Mesenchymal stem cell (in vitro differentiated cells and primary cell): Measurements from ENCODE around the gene TEDDM1.

Source experiments
- DNase-seq: peaks from one replicate; pipeline ENCODE4 v3.0.0-alpha.2; 2013
- H2AFZ ChIP-seq: one replicate; pipeline ENCODE4 v1.6.1; 2013; ENCODE audit warnings: low read depth, mild to moderate bottlenecking, control low read depth, inconsistent platforms, low read length, moderate library complexity
- H2AK5ac ChIP-seq: 2 replicates; pipeline ENCODE4 v1.6.1; 2013; ENCODE audit warnings: low read length, moderate library complexity, mild to moderate bottlenecking, inconsistent platforms; ENCODE audit not compliant: severe bottlenecking
- H2BK120ac ChIP-seq: one replicate; pipeline ENCODE4 v1.6.1; 2013; ENCODE audit warnings: low read depth, mild to moderate bottlenecking, inconsistent platforms, low read length, moderate library complexity
- H2BK12ac ChIP-seq, 2 experiments: one replicate each; pipeline ENCODE4 v1.6.1; 2013; ENCODE audit warnings: inconsistent platforms in 2 of 2, low read length in 2 of 2, mild to moderate bottlenecking in 2 of 2, moderate library complexity in 2 of 2, control low read depth in 1 of 2
- H2BK15ac ChIP-seq: one replicate; pipeline ENCODE4 v1.6.1; 2013; ENCODE audit warnings: mild to moderate bottlenecking, low read depth, inconsistent platforms; ENCODE audit not compliant: poor library complexity, severe bottlenecking
- H2BK5ac ChIP-seq: 2 replicates; pipeline ENCODE4 v1.6.1; 2013; ENCODE audit warnings: low read depth, mild to moderate bottlenecking, low read length, control low read depth, inconsistent platforms; ENCODE audit not compliant: poor library complexity, severe bottlenecking
- H3K14ac ChIP-seq, 2 experiments: one replicate each; pipeline ENCODE4 v1.6.1; 2013; ENCODE audit warnings: inconsistent platforms in 2 of 2, low read length in 2 of 2, control low read depth in 1 of 2, mild to moderate bottlenecking in 1 of 2, moderate library complexity in 1 of 2
- H3K18ac ChIP-seq, 2 experiments: one replicate each; pipeline ENCODE4 v1.6.1; 2013; ENCODE audit warnings: inconsistent platforms in 2 of 2, low read length in 2 of 2, control low read depth in 1 of 2, low read depth in 1 of 2, mild to moderate bottlenecking in 1 of 2
- H3K23ac ChIP-seq, 2 experiments: one replicate each; pipeline ENCODE4 v1.6.1; 2013; ENCODE audit warnings: inconsistent platforms in 2 of 2, low read length in 2 of 2, mild to moderate bottlenecking in 2 of 2, moderate library complexity in 2 of 2, control low read depth in 1 of 2
- H3K27ac ChIP-seq: 2 replicates; pipeline ENCODE4 v1.5.1; 2013; ENCODE audit warnings: mild to moderate bottlenecking, moderate library complexity, low read length, control low read depth, inconsistent platforms; ENCODE audit not compliant: poor library complexity, severe bottlenecking
- H3K27me3 ChIP-seq, 2 experiments: 2 replicates each; pipeline versions ENCODE4 v1.6.1 to v1.7.0; 2013; ENCODE audit warnings: low read length in 2 of 2, mild to moderate bottlenecking in 2 of 2, moderate library complexity in 2 of 2, control low read depth in 1 of 2, inconsistent platforms in 1 of 2; ENCODE audit not compliant: control insufficient read depth in 1 of 2, insufficient read depth in 1 of 2
- H3K36me3 ChIP-seq, 2 experiments: 2 replicates each; pipeline versions ENCODE4 v1.6.1 to v1.7.0; 2013; ENCODE audit warnings: low read length in 2 of 2, control low read depth in 1 of 2, inconsistent platforms in 1 of 2, low read depth in 1 of 2, mild to moderate bottlenecking in 1 of 2; ENCODE audit not compliant: insufficient read depth in 2 of 2, control insufficient read depth in 1 of 2
- H3K4ac ChIP-seq, 2 experiments: one replicate each; pipeline ENCODE4 v1.6.1; 2013; ENCODE audit warnings: inconsistent platforms in 2 of 2, low read length in 2 of 2, mild to moderate bottlenecking in 2 of 2, moderate library complexity in 2 of 2, control low read depth in 1 of 2, low read depth in 1 of 2
- H3K4me1 ChIP-seq: 2 replicates; pipeline ENCODE4 v1.6.1; 2013; ENCODE audit warnings: low read depth, low read length, control low read depth; ENCODE audit not compliant: control insufficient read depth, insufficient read depth
- H3K4me2 ChIP-seq: 2 replicates; pipeline ENCODE4 v1.6.1; 2013; ENCODE audit warnings: low read length, mild to moderate bottlenecking, inconsistent platforms; ENCODE audit not compliant: poor library complexity, severe bottlenecking
- H3K4me3 ChIP-seq, 2 experiments: 2 replicates each; pipeline versions ENCODE4 v1.5.1 to v1.7.0; 2013; ENCODE audit warnings: low read length in 2 of 2, mild to moderate bottlenecking in 2 of 2, control low read depth in 1 of 2, low read depth in 1 of 2; ENCODE audit not compliant: insufficient read depth in 1 of 2
- H3K79me1 ChIP-seq: replicated peaks from 2 replicates; pipeline ENCODE4 v1.6.1; 2013; ENCODE audit warnings: mild to moderate bottlenecking, control low read depth, low read length, inconsistent platforms; ENCODE audit not compliant: poor library complexity, severe bottlenecking
- H3K9ac ChIP-seq: 2 replicates; pipeline ENCODE4 v1.7.0; 2013; ENCODE audit warnings: mild to moderate bottlenecking, low read length, moderate library complexity
- H3K9me3 ChIP-seq: 2 replicates; pipeline ENCODE4 v1.7.0; 2013; ENCODE audit warnings: mild to moderate bottlenecking, low read length; ENCODE audit not compliant: control insufficient read depth
- H4K8ac ChIP-seq: one replicate; pipeline ENCODE4 v1.6.1; 2013; ENCODE audit warnings: inconsistent platforms, mild to moderate bottlenecking, low read length, moderate library complexity
- H4K91ac ChIP-seq: one replicate; pipeline ENCODE4 v1.6.1; 2013; ENCODE audit warnings: mild to moderate bottlenecking, low read length, inconsistent platforms
- WGBS: methylation state at CpG from one replicate; pipeline ENCODE4 v1.1.7; 2013; ENCODE audit warnings: mixed read lengths; 5-methylcytosine and 5-hydroxymethylcytosine counted together

The TEDDM1 gene

DNA sequence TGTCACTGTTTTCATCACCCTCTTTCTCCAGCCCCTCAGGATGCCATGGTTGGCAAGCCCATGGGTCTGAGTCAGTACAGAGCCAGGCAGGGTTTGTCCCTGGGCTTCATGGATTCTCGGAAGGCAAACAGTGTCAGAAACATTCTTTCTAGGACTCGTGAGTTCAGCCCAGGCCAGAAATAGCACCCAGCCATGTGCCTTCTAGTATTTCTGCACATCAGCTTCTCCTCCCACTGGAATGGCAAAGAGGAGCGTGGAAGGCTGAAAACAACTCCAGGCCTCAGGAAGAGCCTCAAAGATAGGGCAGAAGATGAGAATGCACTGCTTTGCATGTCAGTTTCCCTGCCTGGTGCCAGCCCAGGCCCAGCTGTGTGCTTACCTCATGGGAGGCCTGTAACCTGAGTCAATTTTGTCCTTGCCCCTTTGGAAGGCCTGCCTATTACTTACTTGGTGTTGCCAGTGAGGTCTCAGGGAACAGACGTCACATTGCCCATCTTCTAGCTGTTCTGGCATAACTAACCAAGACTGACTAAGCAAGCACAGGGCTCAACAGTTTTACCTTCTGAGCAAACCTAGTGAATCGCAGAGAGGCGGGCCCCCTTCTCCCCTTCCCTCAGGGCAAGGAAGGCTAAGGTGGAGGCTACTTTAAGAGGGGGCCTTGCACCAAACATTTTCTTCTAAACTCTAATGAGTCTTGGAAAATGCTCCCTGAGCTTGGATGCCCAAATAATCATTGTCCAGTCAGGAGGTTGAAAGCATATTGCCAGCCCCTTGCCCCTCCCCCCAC is 51.3 kb downstream of the TEDDM1 start:
- 84% methylated on average over 6 of the region's 6 CpGs for WGBS
- Histone ChIP-seq H3K9me3 (no peaks in the 10 kb centered on the region), H2BK5ac (no peak overlapping the region), H3K4me3 (no peak overlapping the region), H2BK15ac (no peak overlapping the region), H3K4me1 (no peaks in the 10 kb centered on the region), H3K79me1 (no peaks in the 10 kb centered on the region), H3K27me3 (no peaks in the 10 kb centered on the region), H4K8ac (no peak overlapping the region), H2AFZ (no peak overlapping the region), H3K14ac (no peak overlapping the region), H3K27ac (no peak overlapping the region), H3K36me3 (no peaks in the 10 kb centered on the region), H4K91ac (no peak overlapping the region), H3K4me2 (no peak overlapping the region), H3K9ac (no peak overlapping the region), H3K4ac (no peak overlapping the region), H3K18ac (no peak overlapping the region), H2BK12ac (no peak overlapping the region), H2BK120ac (no peak overlapping the region), H3K23ac (no peak overlapping the region), H2AK5ac (no peak overlapping the region)
- DNase-seq, result no peak
